Mucosa of stomach (tissue), 1 donor: ENCODE results near the gene TENT5C.

Experiments used
- H3K27me3 ChIP-seq: one replicate; pipeline ENCODE4 v1.7.0; 2013; ENCODE audit warnings: mild to moderate bottlenecking, low read length; ENCODE audit not compliant: control insufficient read depth, insufficient read depth
- H3K36me3 ChIP-seq: one replicate; pipeline ENCODE4 v1.7.0; 2013; ENCODE audit warnings: low read length; ENCODE audit not compliant: control insufficient read depth, insufficient read depth
- H3K4me1 ChIP-seq: one replicate; pipeline ENCODE4 v1.7.0; 2013; ENCODE audit warnings: mild to moderate bottlenecking, low read length; ENCODE audit not compliant: control insufficient read depth, insufficient read depth
- H3K4me3 ChIP-seq: one replicate; pipeline ENCODE4 v1.7.0; 2013; ENCODE audit warnings: low read length
- H3K9ac ChIP-seq: one replicate; pipeline ENCODE4 v1.7.0; 2013; ENCODE audit warnings: mild to moderate bottlenecking, low read length, moderate library complexity
- H3K9me3 ChIP-seq: one replicate; pipeline ENCODE4 v1.7.0; 2013; ENCODE audit warnings: mild to moderate bottlenecking, low read length, moderate library complexity; ENCODE audit not compliant: control insufficient read depth
- donor health status: Pancreatic carcinoma.

Gene TENT5C

GRCh38 chr1:117657031-117657430 lies 51.2 kb downstream of the TENT5C start:
- H3K27me3 ChIP-seq = no peaks in the 10 kb centered on the region
- H3K4me1 ChIP-seq = peaks cover 14% of the 10 kb centered on the region
- H3K36me3 ChIP-seq = no peaks in the 10 kb centered on the region
- H3K9ac ChIP-seq = no peak overlapping the region
- no peaks in the 10 kb centered on the region for H3K9me3 ChIP-seq
- H3K4me3 ChIP-seq = no peak overlapping the region

GRCh38 chr1:117657949-117658660 lies 52.3 kb downstream of the TENT5C start:
- Histone ChIP-seq H3K4me1 (peaks cover 14% of the 10 kb centered on the region), H3K36me3 (no peaks in the 10 kb centered on the region), H3K4me3 (no peak overlapping the region), H3K27me3 (no peaks in the 10 kb centered on the region), H3K9ac (no peak overlapping the region), H3K9me3 (no peaks in the 10 kb centered on the region)

- H3K9me3 ChIP-seq = no peaks in the 10 kb centered on the region
- no peak overlapping the region for H3K9ac ChIP-seq
- peaks cover 19% of the 10 kb centered on the region for H3K4me1 ChIP-seq
These were observed 52.8 kb downstream of the TENT5C start for GRCh38 chr1:117658676-117659075.

GRCh38 chr1:117659550-117660270 lies 53.9 kb downstream of the TENT5C start:
- no peaks in the 10 kb centered on the region for H3K27me3 ChIP-seq
- no peaks in the 10 kb centered on the region for H3K36me3 ChIP-seq
- H3K4me3 ChIP-seq = no peak overlapping the region
- H3K9me3 ChIP-seq = no peaks in the 10 kb centered on the region
- no peak overlapping the region for H3K9ac ChIP-seq
- H3K4me1 ChIP-seq = peaks cover 12% of the 10 kb centered on the region

More at GRCh38 chr1:117658676-117659075, 52.8 kb downstream of the TENT5C start:
- Histone ChIP-seq H3K36me3 (no peaks in the 10 kb centered on the region), H3K4me3 (no peak overlapping the region), H3K27me3 (no peaks in the 10 kb centered on the region)

- Histone ChIP-seq H3K9me3 (no peaks in the 10 kb centered on the region), H3K36me3 (no peaks in the 10 kb centered on the region), H3K27me3 (no peaks in the 10 kb centered on the region), H3K4me3 (no peak overlapping the region), H3K9ac (no peak overlapping the region), H3K4me1 (peaks cover 9% of the 10 kb centered on the region)
These were observed 54.6 kb downstream of the TENT5C start for GRCh38 chr1:117660271-117660965.

- Histone ChIP-seq H3K4me1 (peaks cover 9% of the 10 kb centered on the region), H3K9me3 (no peaks in the 10 kb centered on the region), H3K9ac (no peak overlapping the region), H3K27me3 (no peaks in the 10 kb centered on the region), H3K4me3 (no peak overlapping the region), H3K36me3 (no peaks in the 10 kb centered on the region)
These were observed 55.2 kb downstream of the TENT5C start for GRCh38 chr1:117661027-117661426.

GRCh38 chr1:117662667-117663066 lies 56.8 kb downstream of the TENT5C start:
- Histone ChIP-seq H3K4me1 (peaks cover 9% of the 10 kb centered on the region), H3K9me3 (no peaks in the 10 kb centered on the region), H3K9ac (no peak overlapping the region), H3K36me3 (no peaks in the 10 kb centered on the region), H3K27me3 (no peaks in the 10 kb centered on the region), H3K4me3 (no peak overlapping the region)

- H3K36me3 ChIP-seq = no peaks in the 10 kb centered on the region
- peaks cover 9% of the 10 kb centered on the region for H3K4me1 ChIP-seq
- H3K27me3 ChIP-seq = no peaks in the 10 kb centered on the region
- no peak overlapping the region for H3K9ac ChIP-seq
- no peaks in the 10 kb centered on the region for H3K9me3 ChIP-seq
- no peak overlapping the region for H3K4me3 ChIP-seq
These were observed 57.5 kb downstream of the TENT5C start for GRCh38 chr1:117663156-117663902.

- peaks cover 9% of the 10 kb centered on the region for H3K4me1 ChIP-seq
- no peak overlapping the region for H3K4me3 ChIP-seq
- no peak overlapping the region for H3K9ac ChIP-seq
- H3K9me3 ChIP-seq = no peaks in the 10 kb centered on the region
- no peaks in the 10 kb centered on the region for H3K36me3 ChIP-seq
- H3K27me3 ChIP-seq = no peaks in the 10 kb centered on the region
These were observed 58.5 kb downstream of the TENT5C start for GRCh38 chr1:117664314-117664713.

- Histone ChIP-seq H3K9ac (no peak overlapping the region), H3K9me3 (no peaks in the 10 kb centered on the region), H3K4me1 (peaks cover 9% of the 10 kb centered on the region), H3K36me3 (no peaks in the 10 kb centered on the region), H3K4me3 (no peak overlapping the region), H3K27me3 (no peaks in the 10 kb centered on the region)
These were observed 59.9 kb downstream of the TENT5C start for GRCh38 chr1:117665556-117666270.

GRCh38 chr1:117669572-117669971 lies 63.7 kb downstream of the TENT5C start:
- Histone ChIP-seq H3K36me3 (no peaks in the 10 kb centered on the region), H3K4me1 (peaks cover 20% of the 10 kb centered on the region), H3K4me3 (no peak overlapping the region), H3K9ac (no peak overlapping the region), H3K27me3 (no peaks in the 10 kb centered on the region), H3K9me3 (no peaks in the 10 kb centered on the region)
